T-helper 2 cell (primary cell): Measurements from ENCODE around the gene SMC1A.
A peak's percentile ranks its signal among the peaks of the same experiment; 100 is the strongest.
"Not testable (repeated sequence)": the region's sequence is repeated elsewhere in the genome, so short reads cannot be mapped to it uniquely, and the experiment has no call there.

Experiments
- DNase-seq, 5 experiments: peaks; one replicate each; pipeline versions ENCODE4 v3.0.0 to v3.0.0-alpha.2; 2012 to 2022
- total RNA-seq, 2 donors: gene quantifications; one replicate each; lab custom pipeline; 2026; lab: John Stamatoyannopoulos, UW

SMC1A gene
- total RNA-seq, result 95.2 to 122 reads per million in 2 donors

GRCh38 chrX:53422086-53422860 is at the start of gene SMC1A:
Gene SMC1A, minus strand, starts transcription at chrX:53422654. Its CDS starts 54 bp downstream, at chrX:53422600.
- DNase-seq, result peak; percentile 76 to 98 (median 93)

- no peak for DNase-seq
Observed at GRCh38 chrX:53471346-53471745, 48.9 kb upstream of the SMC1A start.

GRCh38 chrX:53468659-53469058 is 46.2 kb upstream of the SMC1A start:
- DNase-seq, result not testable (repeated sequence)

GRCh38 chrX:53458082-53458481 is 35.6 kb upstream of the SMC1A start:
- DNase-seq, result no peak

GRCh38 chrX:53456254-53456653 is 33.8 kb upstream of the SMC1A start:
- no peak for DNase-seq

GRCh38 chrX:53452812-53453211 is 30.4 kb upstream of the SMC1A start:
- no peak for DNase-seq

- no peak for DNase-seq
Observed at GRCh38 chrX:53449632-53450031, 27.2 kb upstream of the SMC1A start.

GRCh38 chrX:53447441-53447840 is 25.0 kb upstream of the SMC1A start:
- DNase-seq, result no peak

- DNase-seq, result peak in 3 of 5 experiments; percentile 17 to 52 (median 19)
Observed at GRCh38 chrX:53445977-53446376, 23.5 kb upstream of the SMC1A start.

GRCh38 chrX:53442322-53442631 is 19.8 kb upstream of the SMC1A start:
- DNase-seq, result no peak

GRCh38 chrX:53441531-53442321 is 19.3 kb upstream of the SMC1A start:
- DNase-seq, result peak; percentile 50 to 80 (median 62)

GRCh38 chrX:53440621-53441517 is 18.4 kb upstream of the SMC1A start:
- peak in 1 of 5 experiments; percentile 2 for DNase-seq

- no peak for DNase-seq
Observed at GRCh38 chrX:53440101-53440500, 17.6 kb upstream of the SMC1A start.

- DNase-seq, result no peak
Observed at GRCh38 chrX:53438832-53439230, 16.4 kb upstream of the SMC1A start.

GRCh38 chrX:53438174-53438831 is 15.8 kb upstream of the SMC1A start:
- DNase-seq, result no peak

GRCh38 chrX:53437206-53437605 is 14.8 kb upstream of the SMC1A start:
- DNase-seq, result peak in 1 of 5 experiments; percentile 40

- DNase-seq, result peak; percentile 15 to 77 (median 50)
Observed at GRCh38 chrX:53435997-53436396, 13.5 kb upstream of the SMC1A start.

- DNase-seq, result peak; percentile 71 to 91 (median 79)
Observed at GRCh38 chrX:53433651-53434639, 11.5 kb upstream of the SMC1A start, which contains the start of gene HSD17B10. Gene HSD17B10, minus strand, starts transcription at chrX:53434370. Its CDS starts 25 bp downstream, at chrX:53434345.

GRCh38 chrX:53430231-53430630 is 7.8 kb upstream of the SMC1A start:
- no peak for DNase-seq

- no peak for DNase-seq
Observed at GRCh38 chrX:53429755-53430154, 7.3 kb upstream of the SMC1A start.

GRCh38 chrX:53422861-53423306 is 430 bp upstream of the SMC1A start, which contains the start of gene RIBC1:
Gene RIBC1, plus strand, starts transcription at chrX:53422873. Its CDS starts 3,404 bp downstream, at chrX:53426277.
- no peak for DNase-seq
